GM19043 (cell line): ENCODE results near the gene BMERB1.

Source experiments
- ATAC-seq: cut with Tn5 transposase; IDR thresholded peaks from one replicate; pipeline ENCODE4 v1.9.1; 2021; ENCODE audit warnings: low read depth; ENCODE audit not compliant: unreplicated experiment

The BMERB1 gene

DNA sequence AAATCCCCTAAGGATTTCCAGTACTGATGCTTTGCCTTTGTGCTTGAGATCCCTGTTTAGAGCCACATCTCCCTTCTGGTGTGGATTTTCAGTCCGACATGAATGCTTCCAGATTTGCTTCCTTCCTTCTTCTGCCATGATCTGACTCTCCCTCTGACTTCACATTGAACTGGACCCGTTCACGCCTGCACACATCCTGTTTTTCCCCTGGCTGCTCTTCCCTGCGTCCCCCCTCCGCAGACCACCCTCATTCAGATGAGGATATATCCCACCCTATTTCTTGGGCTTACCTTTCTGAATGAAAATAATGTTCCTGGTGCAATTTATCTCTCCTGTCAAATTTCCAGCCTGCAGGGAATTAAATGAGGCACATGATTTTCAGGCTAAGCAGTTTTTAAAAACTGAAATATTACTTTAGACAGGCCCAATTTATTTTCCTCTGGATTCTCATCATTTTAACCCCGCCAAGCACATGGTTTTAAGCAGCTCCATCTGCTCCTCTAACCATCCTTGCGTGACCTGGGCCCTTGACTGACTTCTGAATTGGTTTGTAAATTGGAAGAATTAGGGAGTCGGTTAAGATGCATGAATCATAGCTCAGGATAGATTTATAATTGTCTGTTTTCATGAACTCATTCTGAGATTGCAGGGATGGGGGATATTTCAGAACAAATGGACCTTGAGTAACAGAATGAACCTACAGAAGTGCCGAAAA lies 59.2 kb downstream of the BMERB1 start:
- no peak for ATAC-seq

DNA sequence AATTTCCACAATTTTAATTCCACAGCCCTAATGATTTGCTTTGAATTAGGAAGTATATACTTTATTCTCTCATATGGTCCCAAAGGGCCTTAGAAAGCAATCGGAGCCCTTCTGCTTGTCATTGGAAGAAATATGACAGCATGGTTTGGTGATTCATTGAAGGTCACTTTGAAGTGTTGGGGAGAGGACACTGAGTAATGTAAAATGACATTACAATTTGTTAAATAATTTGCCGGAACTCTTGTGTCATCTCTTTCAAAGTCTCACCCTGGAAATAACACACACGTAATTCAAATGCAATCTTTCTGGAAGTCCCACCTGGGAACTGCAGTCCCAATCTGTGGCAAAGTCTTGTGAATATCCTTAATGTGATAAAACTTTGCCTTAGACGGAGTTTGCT lies 59.8 kb downstream of the BMERB1 start:
- ATAC-seq: no peak

DNA sequence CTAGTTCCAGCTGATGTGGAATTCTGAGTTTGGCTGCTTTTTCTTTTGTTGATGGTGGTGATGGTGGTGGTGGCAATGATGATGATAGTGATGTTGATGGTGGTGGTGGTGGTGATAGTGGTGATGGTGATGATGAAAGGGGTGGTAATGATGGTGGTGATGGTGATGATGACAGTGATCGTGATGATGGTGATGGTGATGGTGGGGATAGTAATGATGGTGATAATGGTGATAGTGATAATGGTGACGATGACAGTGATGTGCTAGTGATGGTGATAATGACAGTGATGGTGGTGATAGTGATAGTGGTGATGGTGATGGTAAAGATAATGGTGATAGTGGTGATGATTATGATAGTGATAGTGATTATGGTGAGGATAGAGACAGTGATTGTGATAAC lies 61.5 kb downstream of the BMERB1 start:
- no peak for ATAC-seq

DNA sequence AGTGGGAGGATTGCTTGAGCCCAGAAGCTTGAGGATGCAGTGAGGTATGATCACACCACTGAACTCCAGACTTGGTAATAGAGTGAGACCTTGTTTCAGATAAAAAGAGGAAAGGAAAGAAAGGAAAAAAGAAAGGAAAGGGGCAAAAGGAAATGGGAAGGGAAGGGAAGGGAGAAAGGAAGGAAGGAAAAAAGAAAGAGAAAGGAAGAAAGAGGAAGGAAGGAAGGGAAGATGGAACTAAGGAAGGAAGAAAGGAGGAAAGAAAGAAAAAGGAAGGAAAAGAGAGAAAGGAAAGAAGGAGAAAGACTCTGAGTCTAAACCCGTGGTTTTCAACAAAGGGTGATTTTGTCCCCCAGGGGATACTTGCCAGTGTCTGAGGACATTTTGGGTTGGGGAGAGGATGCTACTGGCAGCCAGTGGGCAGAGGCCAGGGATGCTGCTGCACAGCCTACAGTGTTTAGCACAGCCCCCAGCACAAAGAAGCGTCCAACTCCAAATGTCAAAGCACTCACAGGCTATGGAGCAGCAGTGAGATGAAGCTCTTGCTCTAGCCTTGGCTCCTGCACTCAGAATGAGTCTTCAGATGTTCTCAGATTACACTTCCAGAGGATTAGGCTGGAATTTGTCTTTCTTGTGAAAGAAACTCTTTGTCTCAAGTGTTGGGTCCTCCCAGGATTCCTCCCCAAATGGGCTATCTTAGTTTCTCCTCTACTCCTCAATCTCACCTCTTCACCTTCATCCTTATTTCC lies 64.2 kb downstream of the BMERB1 start:
- no peak for ATAC-seq

DNA sequence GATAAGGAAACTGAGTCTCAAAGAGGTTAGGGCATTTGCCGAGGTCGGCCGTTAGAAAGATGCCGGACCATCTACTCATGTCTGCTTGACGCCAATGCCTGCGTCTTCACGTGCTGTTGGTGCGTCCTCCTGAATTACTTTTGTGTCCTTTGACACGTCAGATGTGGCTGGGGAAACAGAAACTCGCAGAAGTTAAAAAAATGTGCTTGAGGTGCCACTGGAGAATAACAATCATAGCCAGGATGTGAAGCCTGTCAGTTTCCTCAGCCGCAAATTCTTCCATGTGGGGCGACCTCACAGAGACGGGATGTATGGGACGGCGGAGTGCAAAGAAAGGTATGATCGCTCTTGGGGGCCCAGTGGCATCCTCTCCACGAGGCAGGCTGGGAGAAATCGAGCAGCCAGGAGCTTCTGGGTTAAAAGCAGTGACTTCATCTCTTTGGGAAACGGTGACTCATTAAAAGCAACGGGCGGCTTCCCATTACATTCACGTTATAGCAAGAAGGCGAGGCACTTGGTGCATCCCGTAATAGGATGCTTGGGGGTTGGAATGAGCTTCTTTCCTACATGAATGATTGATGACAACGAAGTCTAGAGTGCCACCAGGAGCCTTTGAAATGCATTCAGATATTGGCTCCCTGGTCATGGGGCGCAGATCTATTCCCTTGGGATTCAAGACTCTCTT lies 67.8 kb downstream of the BMERB1 start:
- no peak for ATAC-seq

DNA sequence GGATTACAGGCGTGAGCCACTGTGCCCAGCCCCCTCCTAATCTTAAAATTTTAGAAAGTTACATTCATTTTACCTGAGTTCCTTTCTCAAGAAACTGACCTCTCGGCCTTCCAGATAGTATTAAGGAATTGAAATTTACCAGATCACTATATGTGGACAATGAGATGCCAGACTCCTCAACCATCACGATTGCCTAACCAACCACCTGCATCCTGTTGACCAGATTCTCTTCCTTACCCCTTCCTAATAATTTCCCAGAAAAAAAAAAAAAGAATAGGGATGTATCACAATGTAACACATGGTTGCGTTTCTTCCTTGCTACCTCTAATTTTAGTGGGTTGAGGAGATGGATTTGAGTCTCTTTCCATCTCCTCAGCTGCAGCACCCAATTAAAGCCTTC lies 72.1 kb downstream of the BMERB1 start:
- no peak for ATAC-seq

DNA sequence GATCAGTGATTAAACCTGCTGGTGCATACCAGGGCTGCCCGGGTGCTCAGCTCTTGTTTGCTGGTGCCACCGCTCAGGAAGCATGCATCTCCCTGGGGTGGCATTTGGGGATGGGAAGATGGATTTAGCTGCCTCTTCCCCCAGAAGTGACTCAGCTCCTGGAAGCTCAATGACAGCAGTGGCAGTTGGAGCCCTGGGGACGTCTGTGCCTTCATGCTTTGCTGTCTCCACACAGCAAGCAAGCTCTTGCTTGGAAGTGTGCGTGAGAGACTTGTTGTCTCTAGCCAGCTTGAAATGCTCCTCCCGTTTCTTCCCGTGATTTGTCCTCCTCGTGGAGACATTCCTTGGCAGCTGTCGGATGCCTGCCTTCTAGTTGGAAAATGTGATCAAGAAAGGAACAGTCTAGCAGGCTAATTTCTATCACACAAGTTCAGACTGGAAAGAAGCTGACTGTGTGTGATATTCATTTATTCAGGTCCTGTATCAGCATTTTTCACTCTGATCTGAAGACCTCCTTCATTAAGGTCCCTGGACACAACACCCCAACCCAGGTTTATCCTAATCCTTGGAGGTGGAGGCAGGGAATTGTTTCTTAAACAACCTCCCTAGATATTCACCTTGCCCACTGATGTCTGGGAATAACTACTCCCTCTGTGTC lies 73.0 kb downstream of the BMERB1 start:
- no peak for ATAC-seq

DNA sequence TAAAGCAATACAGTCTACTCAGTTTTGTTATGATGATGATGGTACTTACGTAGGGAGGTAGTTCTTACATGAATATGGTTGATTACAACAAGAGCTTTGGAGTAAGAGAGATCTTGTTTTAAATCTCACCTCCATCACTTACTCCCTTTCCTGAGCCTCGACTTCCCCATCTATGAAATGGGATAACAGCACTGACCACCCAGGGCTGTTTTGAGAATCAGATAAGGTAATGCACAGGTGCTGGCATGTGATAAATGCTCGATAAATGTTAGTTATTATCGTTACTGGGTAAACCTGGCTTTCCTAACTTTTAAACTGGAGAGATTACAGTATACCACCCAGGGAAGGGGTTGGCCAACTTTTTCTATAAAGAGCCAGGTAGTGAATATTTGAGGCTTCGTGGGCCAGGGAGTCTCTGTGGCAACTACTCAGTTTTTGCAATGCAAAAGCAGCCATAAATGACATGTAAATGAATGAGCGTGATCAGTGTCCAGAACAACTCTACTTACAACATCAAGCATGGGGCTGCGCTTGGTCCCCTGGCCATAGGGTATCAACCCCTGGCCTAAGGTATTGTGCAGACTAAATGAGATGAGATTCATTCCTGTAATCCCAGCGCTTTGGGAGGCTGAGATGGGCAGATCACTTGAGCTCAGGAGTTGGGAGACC lies 73.7 kb downstream of the BMERB1 start:
- ATAC-seq: no peak

DNA sequence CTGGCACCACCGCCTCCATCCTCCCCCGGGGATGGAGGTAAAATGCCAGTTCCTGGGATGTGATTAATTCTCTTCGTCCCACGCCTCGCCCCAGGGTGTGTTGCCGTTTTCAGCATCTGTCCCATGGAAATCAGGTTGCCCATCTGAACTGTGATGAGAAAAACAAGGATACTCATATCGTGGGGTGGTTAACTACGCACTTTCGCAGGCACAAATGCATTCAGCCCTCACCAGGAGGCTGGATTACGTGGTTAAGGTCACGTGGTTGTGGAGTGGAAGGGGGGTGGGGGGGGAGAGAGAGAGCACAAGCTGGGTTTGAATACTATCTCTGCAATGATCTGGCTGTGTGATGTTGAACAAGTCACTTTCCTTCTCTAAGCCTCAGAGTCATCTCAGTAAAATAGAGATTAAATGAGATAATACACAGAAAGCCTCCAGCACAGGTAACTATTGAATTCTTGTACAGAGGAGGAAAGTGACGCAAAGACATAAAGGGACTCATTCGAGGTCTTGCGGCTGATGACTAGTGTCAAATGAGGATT lies 74.7 kb downstream of the BMERB1 start:
- ATAC-seq: no peak

DNA sequence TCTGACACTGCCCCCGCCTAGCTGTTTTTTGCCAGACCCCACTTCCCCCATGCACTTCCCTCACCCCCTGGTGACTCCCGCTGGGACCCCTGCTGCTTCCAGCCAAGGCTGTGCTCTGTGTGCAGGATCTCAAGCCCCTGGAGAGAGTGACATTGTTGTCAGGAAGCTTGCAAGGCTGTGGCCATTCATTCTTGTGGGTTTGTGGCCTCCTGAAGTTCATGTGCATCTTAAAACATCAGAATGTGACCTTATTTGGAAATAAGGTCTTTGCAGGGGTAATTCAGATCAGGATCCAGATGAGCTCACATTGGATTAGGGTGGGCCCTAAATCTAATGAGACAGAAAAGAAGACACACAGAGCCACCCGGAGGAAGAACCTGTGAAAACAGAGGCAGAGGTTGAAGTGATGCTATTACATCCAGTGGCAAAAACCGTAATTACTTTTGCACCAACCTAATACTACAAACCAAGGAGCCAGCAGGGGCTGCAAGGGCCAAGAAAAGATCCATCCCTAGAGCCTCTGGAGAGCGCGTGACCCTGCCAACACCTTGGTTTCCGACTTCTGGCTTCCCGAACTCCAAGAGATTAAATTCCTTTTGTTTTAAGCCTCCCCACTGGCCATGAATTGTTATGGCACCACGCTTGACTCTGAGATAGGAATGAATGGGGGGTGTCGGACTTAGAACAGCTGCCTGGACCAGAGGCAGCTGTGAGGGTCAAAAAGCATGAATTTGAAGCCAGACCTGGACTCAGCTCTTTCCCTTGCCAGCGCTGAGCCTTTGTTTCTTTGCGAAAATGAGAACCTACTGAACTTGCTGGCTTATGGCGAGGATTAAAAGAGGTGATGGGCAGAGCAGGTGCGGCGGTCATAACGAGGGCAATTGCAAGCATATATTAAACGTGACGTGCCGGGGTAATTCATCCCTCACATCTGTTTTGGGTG lies 75.5 kb downstream of the BMERB1 start:
- no peak for ATAC-seq

DNA sequence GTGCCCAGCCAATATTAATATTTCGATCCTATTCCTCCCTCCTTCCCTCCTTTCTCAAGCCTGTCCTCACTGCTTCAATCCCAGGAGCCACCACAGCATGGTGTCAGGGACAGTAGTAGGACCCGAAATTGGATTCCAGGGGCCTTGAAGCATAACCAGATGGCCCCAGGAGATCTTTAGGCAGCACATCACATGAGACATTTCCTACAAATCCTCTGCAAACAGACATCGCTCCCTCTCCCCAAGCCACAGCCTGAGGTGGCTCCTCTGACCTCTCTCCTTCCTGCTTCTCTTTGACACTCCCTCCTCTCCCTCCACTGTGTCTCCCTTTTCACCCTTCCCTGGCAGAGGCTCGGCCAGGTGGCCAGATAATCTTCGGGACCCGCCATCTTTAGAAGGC lies 76.6 kb downstream of the BMERB1 start:
- no peak for ATAC-seq

DNA sequence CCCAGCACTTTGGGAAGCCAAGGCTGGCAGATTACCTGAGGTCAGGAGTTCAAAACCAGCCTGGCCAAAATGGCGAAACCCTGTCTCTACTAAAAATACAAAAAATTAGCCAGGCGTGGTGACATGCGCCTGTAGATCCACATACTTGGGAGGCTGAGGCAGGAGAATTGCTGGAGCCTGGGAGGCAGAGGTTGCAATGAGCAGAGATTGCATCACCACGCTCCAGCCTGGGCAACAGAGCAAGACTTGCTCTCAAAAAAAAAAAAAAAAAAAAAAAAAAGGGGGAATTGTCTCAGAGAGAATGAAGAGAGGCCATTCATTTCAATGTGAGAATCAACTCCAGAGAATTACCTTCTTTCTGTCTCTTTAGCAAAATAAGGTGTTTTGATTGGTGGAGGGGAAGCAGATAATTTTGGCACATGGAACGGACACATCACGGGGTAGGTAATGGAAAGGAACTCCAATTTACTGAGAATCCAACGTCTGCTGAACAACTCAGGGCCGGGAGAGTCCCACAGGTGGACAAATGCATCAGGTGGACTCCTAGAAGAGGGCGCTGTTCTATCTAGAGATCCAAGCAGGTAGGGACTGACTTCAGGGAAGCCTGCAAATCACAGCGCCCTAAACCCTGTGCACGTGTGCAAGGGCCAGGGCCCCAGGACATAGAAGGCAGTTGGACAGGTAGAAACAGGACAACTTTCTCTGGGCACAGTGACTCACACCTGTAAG lies 77.5 kb downstream of the BMERB1 start:
- ATAC-seq: no peak

DNA sequence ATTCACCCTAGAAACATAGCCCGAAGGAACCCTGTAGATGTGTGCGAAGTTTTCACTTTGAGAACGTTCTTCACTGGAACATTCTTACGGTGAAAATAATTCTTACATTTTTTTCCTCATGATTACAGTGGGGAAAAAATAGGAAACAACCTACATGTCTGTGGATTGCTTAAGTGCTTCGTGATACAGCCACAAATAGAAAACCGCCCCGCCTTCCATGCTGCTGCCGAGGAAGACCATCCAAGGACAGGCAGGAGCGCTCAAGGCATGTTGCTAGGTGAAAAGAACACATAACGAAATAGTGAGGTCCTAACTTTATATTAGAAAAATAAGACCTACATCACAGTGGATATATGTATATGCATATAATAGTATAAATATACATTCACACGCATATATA lies 78.8 kb downstream of the BMERB1 start:
- ATAC-seq: no peak

DNA sequence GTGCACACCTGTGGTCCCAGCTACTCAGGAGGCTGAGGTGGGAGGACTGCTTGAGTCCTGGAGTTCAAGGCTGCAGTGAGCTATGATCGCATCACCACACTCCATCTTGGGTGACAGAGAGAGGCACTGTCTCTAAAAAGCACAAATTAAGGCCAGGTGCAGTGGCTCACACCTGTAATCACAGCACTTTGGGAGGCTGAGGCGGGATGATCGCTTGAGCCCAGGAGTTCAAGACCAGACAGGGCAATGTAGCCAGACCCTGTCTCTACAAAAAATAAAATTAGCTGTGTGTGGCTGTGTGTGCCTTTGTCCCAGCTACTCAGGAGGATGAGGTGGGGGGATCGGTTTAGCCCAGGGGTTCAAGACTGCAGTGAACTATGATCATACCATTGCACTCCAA lies 81.6 kb downstream of the BMERB1 start:
- no peak for ATAC-seq

DNA sequence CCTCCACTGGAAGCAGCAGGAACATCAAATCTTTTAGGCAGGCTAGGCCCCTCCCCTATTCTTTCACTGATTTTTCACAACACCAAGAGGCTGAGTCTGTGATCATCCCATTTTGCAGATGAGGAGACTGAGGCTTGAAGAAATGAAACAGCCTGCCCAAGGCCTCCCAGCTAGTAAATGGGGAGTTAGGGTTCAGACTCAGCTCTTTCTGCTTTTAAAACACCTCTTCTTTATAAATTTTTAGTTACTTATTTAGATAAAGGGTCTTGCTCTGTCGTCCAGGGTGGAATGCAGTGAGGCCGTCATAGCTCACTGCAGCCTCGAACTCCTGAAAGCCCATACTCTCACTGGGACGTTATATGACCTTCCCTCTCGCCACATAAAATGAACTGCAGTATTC lies 82.2 kb downstream of the BMERB1 start:
- no peak for ATAC-seq

DNA sequence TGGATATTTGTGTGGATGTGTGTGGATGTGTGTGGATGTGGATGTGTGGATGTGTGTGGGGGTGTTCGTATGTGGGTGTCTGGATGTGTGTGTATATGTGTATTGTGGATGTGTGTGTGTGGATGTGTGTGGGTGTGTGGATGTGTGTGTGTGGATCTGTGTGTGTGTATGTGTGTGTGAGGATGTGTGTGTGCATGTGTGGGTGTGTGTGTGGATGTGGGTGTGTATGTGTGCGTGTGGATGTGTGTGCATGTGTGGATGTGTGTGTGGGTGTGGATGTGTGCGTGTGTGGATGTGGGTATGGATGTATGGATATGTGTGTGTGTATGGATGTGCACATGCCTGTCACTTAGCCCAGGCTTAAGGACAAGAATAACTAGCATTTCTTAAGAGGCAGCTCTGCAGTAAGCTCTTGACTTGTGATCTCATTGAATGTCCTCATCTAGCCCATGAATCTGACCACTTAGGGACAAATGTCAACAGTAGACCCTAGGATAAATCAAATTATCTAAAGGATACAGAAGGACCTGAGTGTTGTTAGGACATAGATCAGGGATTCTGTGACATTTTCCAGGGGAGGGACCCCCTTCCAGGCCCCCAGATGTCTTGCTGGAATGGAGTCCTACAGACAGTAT lies 83.5 kb downstream of the BMERB1 start:
- no peak for ATAC-seq

DNA sequence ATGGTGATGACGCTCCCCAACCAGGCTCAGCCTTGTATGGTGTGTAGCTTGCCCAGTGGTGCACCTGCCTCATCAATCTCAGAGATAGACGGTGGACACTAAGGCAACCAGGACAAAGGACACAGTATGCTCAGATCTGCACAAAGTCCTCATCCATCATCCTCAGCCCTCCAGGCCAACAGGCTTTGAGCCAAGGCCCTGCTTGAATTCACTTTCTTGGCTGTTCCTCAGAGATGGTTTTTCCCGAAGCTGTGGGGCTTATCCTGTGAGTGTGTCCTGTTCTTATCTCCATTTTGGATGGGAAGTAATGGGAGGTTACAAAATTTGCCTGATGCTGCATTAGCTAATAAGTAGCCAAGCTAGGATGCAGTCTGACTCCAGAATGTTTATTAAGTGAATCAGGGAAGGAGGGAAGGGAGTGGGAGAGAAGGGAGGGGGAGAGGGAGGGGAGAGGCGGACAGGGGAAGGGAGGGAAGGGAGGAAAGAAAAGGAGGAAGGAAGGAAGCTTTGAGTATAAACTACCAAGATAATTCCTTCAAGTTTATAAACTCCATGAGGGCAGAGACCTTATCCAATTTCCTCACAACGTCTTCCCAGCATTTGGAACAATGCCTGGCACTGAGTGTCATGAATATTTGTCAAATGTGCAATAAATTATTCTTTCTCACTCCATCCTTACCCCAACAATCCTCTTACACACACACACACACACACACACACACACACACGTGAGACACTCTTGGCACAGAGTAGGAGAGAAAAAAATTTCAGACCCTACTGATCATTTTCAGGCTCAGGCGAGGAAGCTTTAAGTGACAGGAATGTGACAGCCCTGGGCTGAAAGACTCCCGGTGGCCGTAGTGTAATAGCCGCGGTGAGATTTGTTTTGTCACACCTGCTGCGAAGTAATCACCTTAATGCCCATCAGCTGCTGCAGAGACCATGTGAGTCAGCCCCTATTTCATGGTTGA lies 84.3 kb downstream of the BMERB1 start:
- ATAC-seq: no peak
